GM21717 (cell line): Measurements from ENCODE around the gene SLFN12L.
"Not testable (repeated sequence)": the region's sequence is repeated elsewhere in the genome, so short reads cannot be mapped to it uniquely, and the experiment has no call there.

ENCODE experiments used
- ATAC-seq: cut with Tn5 transposase; IDR thresholded peaks from one replicate; pipeline ENCODE4 v1.9.1; 2021; ENCODE audit warnings: mild to moderate bottlenecking, moderate library complexity; ENCODE audit not compliant: unreplicated experiment

Gene SLFN12L

GRCh38 chr17:35537601-35538141, at the start of gene SLFN12L:
Gene SLFN12L, minus strand, starts transcription at chr17:35537678. Its CDS starts 15,314 bp downstream, at chr17:35522364.
- ATAC-seq, result no peak

GRCh38 chr17:35586569-35587073, 49.1 kb upstream of the SLFN12L start:
- ATAC-seq, result peak; percentile 8

- ATAC-seq, result no peak
Measured at GRCh38 chr17:35584061-35584460, 46.6 kb upstream of the SLFN12L start.

GRCh38 chr17:35578929-35579432, 41.5 kb upstream of the SLFN12L start:
- ATAC-seq, result no peak

GRCh38 chr17:35578197-35578928, 40.9 kb upstream of the SLFN12L start, which contains the start of gene PEX12:
Gene PEX12, minus strand, starts transcription at chr17:35578571. Its CDS starts 550 bp downstream, at chr17:35578021.
- peak; percentile 88 for ATAC-seq

- no peak for ATAC-seq
Measured at GRCh38 chr17:35577830-35578196, 40.3 kb upstream of the SLFN12L start.

GRCh38 chr17:35575759-35576158, 38.3 kb upstream of the SLFN12L start:
- ATAC-seq, result no peak

GRCh38 chr17:35569405-35569804, 31.9 kb upstream of the SLFN12L start:
- no peak for ATAC-seq

- peak; percentile 18 for ATAC-seq
Measured at GRCh38 chr17:35568561-35568960, 31.1 kb upstream of the SLFN12L start.

GRCh38 chr17:35566968-35567367, 29.5 kb upstream of the SLFN12L start:
- no peak for ATAC-seq

- ATAC-seq, result not testable (repeated sequence)
Measured at GRCh38 chr17:35563181-35563580, 25.7 kb upstream of the SLFN12L start.

GRCh38 chr17:35560703-35561102, 23.2 kb upstream of the SLFN12L start, which contains the start of gene SLFN14:
Gene SLFN14, minus strand, starts transcription at chr17:35560819. Its CDS starts 2,757 bp downstream, at chr17:35558062.
- no peak for ATAC-seq

GRCh38 chr17:35559495-35560210, 22.2 kb upstream of the SLFN12L start:
- ATAC-seq, result no peak

- no peak for ATAC-seq
Measured at GRCh38 chr17:35557353-35557752, 19.9 kb upstream of the SLFN12L start.

- no peak for ATAC-seq
Measured at GRCh38 chr17:35555691-35556090, 18.2 kb upstream of the SLFN12L start.

- no peak for ATAC-seq
Measured at GRCh38 chr17:35554668-35555067, 17.2 kb upstream of the SLFN12L start.

GRCh38 chr17:35553310-35553709, 15.8 kb upstream of the SLFN12L start:
- no peak for ATAC-seq

GRCh38 chr17:35548978-35549377, 11.5 kb upstream of the SLFN12L start:
- no peak for ATAC-seq

GRCh38 chr17:35548208-35548810, 10.8 kb upstream of the SLFN12L start:
- no peak for ATAC-seq

GRCh38 chr17:35546487-35546886, 9.0 kb upstream of the SLFN12L start:
- ATAC-seq, result no peak

- ATAC-seq, result no peak
Measured at GRCh38 chr17:35545150-35545549, 7.7 kb upstream of the SLFN12L start.
